8988T (cell line): Measurements from ENCODE around the gene SYT1.
"Not testable (repeated sequence)": the region's sequence is repeated elsewhere in the genome, so short reads cannot be mapped to it uniquely, and the experiment has no call there.

Experiments used
- DNase-seq: peaks from one replicate; pipeline ENCODE4 v3.0.0; 2011

Gene SYT1

DNA sequence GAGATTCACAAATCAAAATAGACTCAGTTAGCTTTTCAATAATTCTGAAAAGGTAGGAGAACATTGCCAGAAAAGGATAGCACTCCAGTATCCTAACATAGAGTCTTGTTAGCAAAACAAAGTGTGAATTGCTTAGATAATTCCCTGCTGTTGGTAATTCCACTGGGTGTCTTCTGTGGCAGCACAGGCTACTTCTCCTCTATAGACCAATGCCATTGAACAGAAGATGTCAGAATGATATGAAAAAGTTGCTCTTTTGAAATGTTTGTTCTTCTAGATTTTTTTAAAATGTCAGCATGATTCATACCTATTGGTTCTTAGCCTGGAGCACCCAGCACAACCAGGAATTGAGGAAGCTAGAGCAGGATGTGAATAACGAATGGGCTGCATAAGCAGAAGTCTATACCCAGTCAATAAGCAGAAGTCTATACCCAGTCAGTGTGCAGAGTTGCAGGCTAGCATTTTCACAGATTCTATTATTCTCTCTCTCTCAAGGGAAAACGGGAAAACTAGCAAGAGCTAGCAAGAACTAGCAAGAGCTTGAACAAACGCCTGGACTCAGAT, 112.8 kb downstream of the SYT1 start:
- no peak for DNase-seq

DNA sequence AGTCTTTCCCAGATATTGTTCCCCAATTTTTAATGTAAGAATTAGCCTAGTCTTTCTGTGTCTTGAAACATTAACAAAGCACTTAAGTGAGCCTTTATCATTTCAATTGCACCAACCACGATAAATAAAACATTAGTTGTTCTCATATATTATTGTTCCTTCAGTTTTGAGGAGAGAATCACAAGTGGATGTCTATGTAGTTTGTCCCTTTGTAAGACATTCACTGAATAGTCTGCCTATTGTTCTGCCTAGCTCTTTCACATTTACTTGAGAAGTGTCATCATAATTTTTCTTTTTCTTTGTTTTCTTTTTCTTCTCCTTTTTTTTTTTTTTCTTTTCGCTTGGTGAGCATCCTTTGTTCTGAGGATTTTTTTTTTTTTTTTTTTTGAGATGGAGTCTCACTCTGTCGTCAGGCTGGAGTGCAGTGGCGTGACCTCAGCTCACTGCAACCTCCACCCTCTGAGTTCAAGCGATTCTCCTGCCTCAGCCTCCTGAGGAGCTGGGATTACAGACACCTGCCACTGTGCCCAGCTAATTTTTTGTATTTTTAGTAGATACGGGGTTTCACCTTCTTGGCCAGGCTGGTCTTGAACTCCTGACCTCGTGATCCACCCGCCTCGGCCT, 129.7 kb downstream of the SYT1 start:
- DNase-seq, result no peak

DNA sequence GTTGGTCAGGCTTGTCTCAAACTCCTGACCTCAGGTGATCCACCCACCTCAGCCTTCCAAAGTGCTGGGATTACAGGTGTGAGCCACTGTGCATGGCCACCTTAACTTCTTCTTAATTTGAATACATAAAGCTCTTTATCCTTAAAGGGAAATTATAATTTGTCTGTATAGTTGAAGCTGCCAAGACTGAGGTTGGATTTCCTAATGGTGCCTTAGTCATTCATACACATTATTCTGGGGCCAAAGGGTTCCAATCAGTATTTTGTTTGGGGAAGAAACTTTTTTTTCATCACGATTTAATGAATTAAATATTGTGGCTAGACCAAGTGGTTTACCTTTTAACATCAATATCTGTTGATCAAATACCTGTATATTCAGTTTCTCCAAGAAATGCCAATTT, 135.9 kb downstream of the SYT1 start:
- DNase-seq, result no peak

DNA sequence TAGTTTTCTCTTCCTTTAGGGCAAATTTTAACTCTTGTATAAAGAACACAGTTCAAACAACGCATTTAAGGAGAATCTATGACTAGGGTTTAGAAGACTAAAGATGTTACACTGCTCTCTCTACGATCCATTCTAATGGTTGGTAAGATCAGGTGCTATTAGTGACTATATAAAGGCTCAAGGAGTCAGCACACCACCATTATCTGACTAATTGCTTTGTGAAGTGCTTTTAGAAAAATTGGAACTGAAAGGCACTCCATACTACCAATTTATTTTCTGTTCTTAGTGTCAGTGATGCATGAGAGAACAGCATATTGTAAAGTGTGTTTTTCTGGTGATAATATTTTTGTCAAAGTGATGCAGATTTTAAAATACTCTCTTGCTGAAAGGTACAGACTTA, 136.8 kb downstream of the SYT1 start:
- no peak for DNase-seq

DNA sequence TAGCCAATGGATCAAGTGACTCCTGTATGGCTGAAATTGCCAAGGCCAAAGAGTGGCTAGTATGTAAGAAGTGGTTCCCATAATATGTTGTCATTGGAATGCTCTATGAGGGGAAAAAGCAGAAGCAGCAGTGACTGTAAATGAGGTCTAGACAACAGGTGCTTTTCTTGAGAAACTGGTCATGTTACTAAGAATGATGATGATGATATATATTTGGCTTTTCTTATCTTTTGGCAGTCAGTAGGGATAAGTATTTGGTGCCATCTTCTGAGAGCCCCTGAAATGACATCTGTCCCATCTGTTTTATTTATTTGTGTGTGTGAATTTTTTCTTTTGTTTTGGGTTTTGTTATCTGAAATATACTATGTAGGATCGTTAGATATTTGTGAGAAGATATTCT, 141.7 kb downstream of the SYT1 start:
- DNase-seq, result no peak

DNA sequence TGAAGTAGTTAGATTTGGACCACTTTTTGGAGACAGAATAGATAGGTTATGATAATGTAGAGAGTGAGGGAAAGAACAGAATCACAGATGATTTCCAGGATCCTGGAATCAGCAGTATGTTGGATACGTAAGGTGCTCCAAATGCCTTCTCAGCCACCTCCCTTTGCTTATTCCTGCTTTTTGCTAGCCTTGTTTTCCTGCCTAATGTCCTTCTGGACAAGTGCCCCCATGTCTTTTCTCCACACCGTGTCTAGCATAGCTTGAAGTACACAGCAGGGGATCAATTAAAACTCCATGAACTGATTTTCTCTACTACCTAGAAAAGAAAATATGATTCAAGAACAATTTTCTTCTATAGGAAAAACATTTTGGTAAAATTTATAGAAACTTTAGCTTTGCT, 144.0 kb downstream of the SYT1 start:
- DNase-seq, result no peak

DNA sequence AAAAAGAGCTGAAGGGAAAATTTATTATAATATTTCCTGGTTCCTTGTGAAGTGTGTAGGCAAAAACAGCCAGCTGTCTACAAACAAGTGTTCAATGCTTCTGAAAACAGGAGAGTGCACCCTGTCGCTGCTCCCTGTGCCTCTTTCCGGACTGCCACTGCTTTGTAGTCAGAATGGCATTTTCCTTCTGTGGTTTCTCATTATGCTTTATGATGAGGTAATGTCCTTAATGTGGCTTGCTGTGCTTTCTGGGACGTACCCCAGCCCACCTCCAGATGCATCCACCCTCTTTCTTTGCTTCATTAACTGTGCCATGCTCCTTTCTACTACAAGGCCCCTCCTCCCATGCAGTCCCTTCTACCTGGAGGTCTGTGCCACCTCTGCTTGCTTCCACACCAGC, 148.1 kb downstream of the SYT1 start:
- no peak for DNase-seq

DNA sequence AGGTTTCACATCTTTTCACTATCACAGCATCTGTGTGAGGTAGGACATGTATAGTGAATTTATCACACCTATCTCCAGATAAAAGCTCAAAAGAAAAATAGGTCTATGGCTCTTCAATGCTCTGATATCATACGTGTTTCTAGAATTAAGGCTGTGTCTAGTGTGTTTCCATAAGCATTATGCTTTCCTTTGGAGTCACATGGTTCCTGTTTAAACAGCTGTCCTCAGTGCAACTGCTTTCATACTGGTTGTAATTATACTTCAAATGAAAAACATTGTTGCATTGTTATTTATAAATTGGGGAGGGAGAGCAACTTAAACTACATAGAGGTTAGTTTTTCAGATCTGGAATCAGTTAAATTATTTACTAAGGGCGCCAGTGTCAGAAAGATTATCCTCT, 151.6 kb downstream of the SYT1 start:
- DNase-seq, result no peak

DNA sequence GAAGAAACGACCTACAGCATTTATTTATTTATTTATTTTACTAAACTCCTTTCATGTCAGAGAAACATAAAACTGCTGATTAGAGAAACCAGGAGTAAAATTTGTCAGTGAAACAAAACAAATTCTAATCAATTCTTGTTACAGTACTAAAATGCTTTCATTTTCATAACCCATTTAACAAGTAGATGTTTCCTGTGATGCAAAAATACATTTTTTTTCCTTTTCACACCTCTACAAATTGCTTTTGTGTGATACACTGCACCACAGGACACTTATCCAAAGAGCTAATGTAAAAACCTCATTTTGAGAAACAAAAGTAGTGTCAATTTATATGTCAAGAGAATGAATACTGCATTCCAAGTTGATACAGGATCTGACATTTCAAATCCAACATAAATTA, 155.1 kb downstream of the SYT1 start:
- DNase-seq, result no peak

DNA sequence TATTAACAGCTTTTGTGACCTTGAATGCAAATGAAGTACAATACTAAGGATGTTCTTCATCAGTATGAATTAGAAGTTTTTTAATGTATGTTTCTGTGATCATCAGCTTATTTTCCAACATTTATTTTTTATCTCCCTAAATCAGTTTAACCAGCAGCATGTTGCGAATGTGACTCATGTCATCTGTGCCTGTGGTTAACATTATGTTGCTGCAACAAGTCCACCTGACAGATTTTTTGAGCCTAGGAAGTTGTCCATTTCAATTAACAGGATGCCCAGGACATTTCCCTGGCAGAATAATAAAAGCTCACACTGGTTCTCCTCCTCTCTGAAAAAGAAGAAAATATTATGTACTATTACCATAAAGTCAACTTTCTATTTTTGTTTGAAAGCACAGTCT, 155.5 kb downstream of the SYT1 start:
- DNase-seq, result no peak

DNA sequence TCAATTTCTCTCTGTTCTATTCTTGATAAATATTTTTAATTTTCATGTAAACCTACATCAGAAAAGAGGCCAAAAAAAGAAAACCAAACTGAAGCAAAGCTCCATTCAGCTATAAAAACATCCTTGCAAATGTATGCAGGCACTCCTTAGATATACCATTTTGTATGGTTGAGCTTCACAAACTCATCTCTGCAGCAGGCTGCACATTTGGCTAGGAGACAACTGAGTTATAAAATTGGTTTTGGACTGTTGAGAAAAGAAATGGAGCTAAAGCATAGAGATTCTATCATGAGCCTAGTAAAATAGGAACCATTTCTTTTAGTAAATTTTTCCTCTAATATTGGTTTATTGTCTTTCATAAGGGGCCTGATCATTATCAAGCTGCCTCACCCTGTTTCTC, 156.4 kb downstream of the SYT1 start:
- DNase-seq, result no peak

DNA sequence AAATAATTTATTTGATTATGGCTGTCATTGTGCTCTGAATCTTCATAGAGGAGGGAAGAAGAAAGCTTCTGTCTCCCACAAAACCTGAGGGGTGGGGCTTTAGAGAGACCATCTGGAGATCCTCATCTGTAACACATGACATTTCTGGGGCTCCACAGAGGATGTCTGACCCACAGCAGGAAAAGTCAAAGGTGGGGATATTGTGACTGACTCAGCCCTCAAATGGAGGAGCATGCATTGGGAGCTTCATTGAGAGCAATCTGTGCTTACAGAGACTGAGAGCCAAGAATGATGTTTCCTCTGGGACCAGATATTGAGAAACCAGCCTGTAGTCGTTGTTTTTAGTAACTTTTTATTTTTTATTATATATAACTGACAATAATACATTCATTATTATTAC, 158.7 kb downstream of the SYT1 start:
- DNase-seq, result no peak

DNA sequence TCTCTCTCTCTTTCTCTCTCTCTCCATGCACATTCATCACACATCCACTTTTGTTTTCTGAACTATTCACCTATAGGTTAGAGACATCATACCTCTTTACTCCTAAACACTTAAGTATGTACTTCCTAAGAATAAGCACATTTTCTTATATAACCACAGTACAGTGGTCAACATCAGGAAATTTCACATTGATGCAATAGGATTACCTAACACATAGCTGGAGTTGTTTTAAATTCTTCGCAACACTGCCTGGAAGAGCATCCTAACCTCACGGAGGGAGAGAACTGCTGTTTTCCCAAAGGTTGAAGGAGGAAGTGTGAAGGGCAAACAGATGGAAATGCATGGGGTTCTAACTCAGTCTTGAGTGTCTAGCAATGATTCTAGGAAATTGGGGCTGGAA, 159.2 kb downstream of the SYT1 start:
- no peak for DNase-seq

DNA sequence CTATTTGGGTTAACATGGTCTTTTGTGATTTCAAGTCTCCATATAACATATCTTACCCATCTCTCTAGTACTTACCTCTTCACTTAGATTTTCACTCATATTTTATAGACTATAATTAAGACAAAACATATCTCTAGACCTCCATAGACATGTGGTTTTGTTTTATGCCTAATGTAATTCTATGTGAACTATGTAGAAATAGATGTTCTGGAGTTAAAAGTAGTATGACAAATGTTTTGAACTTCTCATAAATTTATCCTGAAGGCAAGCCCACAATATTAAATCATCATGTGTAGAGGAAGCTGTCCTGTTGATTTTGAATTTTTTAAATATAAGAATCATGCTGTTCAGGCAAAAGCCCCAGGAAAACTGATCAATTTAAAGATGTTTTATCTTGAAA, 169.2 kb downstream of the SYT1 start:
- DNase-seq, result no peak

DNA sequence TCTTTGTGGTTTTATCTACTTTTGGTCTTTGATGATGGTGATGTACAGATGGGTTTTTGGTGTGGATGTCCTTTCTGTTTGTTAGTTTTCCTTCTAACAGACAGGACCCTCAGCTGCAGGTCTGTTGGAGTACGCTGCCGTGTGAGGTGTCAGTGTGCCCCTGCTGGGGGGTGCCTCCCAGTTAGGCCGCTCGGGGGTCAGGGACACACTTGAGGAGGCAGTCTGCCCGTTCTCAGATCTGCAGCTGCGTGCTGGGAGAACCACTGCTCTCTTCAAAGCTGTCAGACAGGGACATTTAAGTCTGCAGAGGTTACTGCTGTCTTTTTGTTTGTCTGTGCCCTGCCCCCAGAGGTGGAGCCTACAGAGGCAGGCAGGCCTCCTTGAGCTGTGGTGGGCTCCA, 180.2 kb downstream of the SYT1 start:
- DNase-seq, result not testable (repeated sequence)

DNA sequence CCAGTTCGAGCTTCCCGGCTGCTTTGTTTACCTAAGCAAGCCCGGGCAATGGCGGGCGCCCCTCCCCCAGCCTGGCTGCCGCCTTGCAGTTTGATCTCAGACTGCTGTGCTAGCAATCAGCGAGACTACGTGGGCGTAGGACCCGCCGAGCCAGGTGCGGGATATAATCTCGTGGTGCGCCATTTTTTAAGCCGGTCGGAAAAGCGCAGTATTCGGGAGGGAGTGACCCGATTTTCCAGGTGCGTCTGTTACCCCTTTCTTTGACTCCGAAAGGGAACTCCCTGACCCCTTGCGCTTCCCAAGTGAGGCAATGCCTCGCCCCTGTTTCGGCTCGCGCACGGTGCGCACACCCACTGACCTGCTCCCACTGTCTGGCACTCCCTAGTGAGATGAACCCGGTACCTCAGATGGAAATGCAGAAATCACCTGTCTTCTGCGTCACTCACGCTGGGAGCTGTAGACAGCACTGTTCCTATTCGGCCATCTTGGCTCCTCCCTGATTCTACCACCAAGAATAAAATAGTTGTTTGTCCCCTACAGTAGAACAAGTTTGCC, 180.7 kb downstream of the SYT1 start:
- DNase-seq, result not testable (repeated sequence)

DNA sequence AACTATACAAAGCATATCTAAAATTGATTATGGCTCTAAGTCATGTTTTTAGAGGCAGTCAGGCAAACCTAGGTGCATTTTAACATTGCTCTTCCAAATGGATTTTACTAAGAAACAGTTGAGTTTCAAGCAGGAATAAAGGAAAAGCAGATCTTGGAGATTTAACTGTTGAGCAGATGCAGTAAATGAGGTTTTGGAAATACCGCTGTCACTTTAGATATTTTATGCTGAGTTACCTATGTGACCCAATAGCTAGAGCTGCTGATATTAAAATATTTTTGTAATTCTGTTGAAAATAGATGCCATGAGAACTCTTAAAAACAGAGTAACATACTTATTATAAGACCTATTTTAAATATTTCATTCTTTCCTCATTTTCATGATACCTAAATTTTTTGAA, 181.4 kb downstream of the SYT1 start:
- no peak for DNase-seq

DNA sequence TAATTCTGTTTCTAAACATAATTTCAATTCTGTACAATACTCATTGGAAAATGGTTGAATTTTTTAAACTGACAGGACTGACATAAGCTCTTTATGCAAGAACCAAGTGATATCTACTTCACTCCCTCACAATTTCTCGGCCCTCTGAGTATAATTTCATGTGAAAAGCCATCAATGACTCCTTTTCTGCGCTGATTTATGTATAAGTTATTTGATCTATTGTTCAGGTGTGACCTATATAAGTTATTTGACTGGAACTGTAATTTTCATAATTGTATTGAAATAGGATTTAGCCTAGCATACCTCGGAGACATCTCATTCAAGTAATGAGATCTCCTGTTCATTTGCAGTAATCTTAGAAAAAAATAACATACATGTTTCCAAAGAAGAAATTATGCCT, 184.4 kb downstream of the SYT1 start:
- no peak for DNase-seq

DNA sequence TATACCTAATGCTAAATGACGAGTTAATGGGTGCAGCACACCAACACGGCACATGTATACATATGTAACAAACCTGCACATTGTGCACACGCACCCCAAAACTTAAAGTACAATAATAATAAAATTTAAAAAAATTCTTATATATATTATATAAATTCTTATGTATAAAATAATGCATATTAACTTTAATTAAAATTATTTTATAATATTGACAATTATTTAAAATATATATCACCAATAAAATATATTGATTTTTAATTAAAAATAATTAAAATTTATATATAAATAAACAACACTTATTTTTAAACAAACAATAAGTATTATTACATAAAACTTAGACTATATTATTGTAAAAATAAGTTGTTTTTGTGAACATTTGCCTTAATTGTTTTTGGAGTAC, 188.8 kb downstream of the SYT1 start:
- DNase-seq, result no peak

DNA sequence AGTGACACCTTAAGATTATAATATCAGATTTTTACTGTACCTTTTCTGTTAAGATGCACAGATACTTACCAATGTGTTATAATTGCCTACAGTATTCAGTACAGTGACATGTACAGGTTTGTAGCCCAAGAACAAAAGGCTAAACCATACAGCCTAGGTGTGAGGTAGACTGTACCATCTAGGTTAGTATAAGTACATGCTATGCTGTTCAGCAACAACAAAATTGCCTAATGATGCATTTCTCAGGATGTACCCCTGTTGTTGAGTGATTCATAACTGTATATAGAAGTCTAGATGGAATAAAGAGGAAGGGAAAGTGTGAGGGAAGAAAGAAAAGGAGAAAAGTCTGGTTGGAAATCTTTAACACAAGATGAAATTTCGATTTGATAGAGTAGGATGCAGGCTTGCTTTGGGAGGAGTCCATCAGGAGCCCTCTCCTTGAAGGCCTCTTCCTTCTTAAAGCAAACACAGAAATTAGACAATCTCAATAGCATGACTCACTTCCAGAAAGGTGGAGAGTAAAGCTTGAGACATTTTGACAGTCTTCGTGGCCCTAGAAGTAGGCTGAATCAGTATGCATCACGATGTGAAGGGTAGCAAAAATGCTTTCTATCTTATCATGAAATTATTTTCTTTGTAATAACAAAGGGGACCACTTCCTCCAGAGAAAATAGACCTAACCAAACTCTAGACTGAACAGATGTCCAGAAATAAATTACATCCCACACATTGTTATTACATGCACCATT, 191.5 kb downstream of the SYT1 start:
- DNase-seq, result no peak

DNA sequence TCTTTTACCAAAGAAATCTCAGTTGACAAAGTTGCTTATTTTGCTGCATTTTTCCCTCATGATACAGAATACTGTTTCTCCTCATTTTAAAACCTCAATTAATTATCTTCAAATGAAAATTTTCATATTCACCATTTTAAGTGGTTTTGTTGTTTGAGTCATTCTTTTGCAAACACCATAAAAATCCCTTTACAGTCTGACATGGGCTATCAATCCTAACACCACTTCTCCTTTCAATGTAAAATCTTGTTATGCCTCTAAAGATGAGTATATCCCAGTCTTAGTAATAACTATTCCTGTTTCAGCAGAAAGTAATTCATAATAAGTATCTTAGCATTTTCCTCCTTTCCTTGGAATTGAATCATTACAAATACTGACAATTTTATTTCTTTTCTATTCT, 192.2 kb downstream of the SYT1 start:
- no peak for DNase-seq

DNA sequence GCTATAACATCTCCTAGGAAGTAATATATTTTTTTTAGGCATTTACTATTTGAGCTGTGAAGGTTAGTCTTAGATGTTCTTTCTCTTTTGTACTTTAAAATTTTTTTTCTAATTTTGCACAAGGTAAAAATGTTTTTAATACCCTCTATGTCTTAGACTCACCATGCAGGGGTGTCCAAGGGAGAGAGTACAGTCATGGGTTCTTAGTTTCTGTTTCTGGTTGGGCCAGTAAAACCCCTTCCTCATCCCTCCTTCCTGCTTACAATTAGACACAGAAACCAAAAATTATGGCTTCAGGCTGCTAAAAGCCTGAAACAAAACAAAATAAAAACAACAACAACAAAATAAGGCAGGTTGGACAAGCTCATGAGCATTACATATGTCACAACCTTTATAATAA, 193.0 kb downstream of the SYT1 start:
- no peak for DNase-seq

DNA sequence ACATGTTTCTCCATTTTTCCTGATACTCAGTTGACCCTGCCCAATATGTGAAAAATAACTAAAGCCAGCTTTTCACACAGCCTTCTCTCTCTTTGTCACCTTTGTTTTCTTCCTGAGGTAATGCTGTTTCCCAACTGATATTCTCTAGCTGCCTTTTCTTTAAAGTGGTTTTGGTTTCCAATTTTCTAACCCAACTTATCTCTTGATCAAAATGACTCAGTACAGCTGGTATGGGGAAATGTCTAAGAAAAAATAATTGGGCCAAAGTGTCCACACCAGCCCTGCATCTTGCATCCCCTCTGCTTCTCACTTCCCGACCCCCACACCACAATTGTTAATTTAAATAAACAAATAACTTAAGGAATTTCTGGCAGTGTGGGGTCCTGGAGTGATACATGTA, 193.8 kb downstream of the SYT1 start:
- DNase-seq, result no peak

DNA sequence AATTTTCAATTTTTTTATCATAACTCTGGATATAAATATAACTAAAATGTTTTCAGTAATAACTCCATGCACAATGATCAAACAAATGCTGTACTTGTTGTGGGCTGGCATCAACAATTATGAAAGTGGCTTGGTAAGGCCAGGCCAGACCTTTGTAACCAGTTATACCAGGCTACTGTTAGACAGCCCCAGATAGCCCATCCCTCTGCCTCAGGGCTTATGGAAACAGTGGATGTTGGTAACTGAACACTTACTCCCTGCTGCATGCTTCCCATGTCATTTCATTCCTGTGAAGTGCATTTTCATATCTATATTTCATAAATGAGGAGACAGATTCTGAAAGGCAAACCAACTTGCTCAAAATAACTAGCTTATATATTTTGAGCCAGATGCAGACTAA, 195.0 kb downstream of the SYT1 start:
- no peak for DNase-seq

DNA sequence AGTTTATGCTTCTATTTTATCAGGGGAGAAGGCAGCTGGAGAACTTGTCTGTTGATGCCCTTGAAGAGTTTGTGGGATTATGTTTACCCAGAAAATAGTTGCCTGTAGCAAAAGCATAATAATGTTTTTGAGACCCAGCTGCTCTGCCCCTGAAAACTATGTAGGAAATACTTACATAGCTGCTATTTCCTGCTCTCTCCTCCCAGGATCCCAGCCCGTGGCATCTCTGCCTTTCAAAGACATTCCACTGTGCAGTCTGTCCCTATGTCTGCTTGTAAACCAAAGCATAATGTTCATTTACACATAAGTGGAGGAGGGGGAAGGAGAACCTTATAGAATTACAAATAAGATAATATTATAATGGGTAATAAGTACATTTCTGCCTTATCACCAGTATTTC, 198.7 kb downstream of the SYT1 start:
- no peak for DNase-seq
